Right atrium auricular region (tissue), 2 donors: ENCODE data around the gene DZIP1. TPM values are rescaled to one million over a fixed set of nuclear protein-coding genes. Genes with fewer than 3 reads are reported as not detected.

Source experiments
- DNase-seq: peaks from one replicate; pipeline ENCODE4 v3.0.0-alpha.2; 2019; ENCODE audit warnings: low spot score
- H3K27ac ChIP-seq, 2 donors: fragments of 200-600 bp; sonication (generic); 1 replicate in 1 of 2; 2 replicates in 1 of 2; pipeline ENCODE4 v1.5.1; 2016 to 2019
- H3K27me3 ChIP-seq, 2 donors: fragments of 200-600 bp; sonication (generic); one replicate each; pipeline versions ENCODE4 v1.5.1 to v1.6.0; 2017 to 2019
- H3K36me3 ChIP-seq: fragments of 200-600 bp; sonication (generic); one replicate; pipeline ENCODE4 v1.5.1; 2016
- H3K4me1 ChIP-seq, 2 donors: fragments of 200-600 bp; sonication (generic); one replicate each; pipeline versions ENCODE4 v1.5.1 to v1.6.0; 2017 to 2019
- H3K4me3 ChIP-seq, 2 donors: fragments of 200-600 bp; sonication (generic); 1 replicate in 1 of 2; 2 replicates in 1 of 2; pipeline ENCODE4 v1.5.1; 2017 to 2019; ENCODE audit warnings: mild to moderate bottlenecking in 1 of 2, moderate library complexity in 1 of 2
- H3K9me3 ChIP-seq, 2 donors: fragments of 200-600 bp; sonication (generic); one replicate each; pipeline ENCODE4 v1.5.1; 2019
- CTCF ChIP-seq, 2 donors: fragments of 200-600 bp; sonication (generic); IDR thresholded peaks; one replicate each; pipeline ENCODE4 v1.5.1; 2019; ENCODE audit warnings: antibody characterized with exemption in 2 of 2
- total RNA-seq, 2 donors: library from RNA; depleted of rRNA; stranded (reverse); fragments of >200 nt; gene quantifications; one replicate each; pipeline ENCODE4 v1.1.0, GENCODE V29; 2016

DZIP1 gene
- total RNA-seq, 2 donors from 2014 or later: 3.9 to 4.9 TPM

- Histone ChIP-seq H3K4me1 (no peaks in the 10 kb centered on the region), H3K27ac (no peak overlapping the region), H3K4me3 (no peak overlapping the region), H3K27me3 (no peaks in the 10 kb centered on the region), H3K9me3 (no peaks in the 10 kb centered on the region), H3K36me3 (no peaks in the 10 kb centered on the region)
- no peak for TF ChIP-seq CTCF (IDR thresholded peaks at IDR 0.05)
- DNase-seq: no peak
These were observed 110.9 kb downstream of the DZIP1 start for GRCh38 chr13:95533545-95534160.

- Histone ChIP-seq H3K27ac (no peak overlapping the region), H3K36me3 (no peaks in the 10 kb centered on the region), H3K4me3 (no peak overlapping the region), H3K9me3 (no peaks in the 10 kb centered on the region), H3K4me1 (no peaks in the 10 kb centered on the region), H3K27me3 (no peaks in the 10 kb centered on the region)
- no peak for DNase-seq
- no peak for TF ChIP-seq CTCF (IDR thresholded peaks at IDR 0.05)
These were observed 114.3 kb downstream of the DZIP1 start for GRCh38 chr13:95530178-95530577.

Other genes starting within 250 kb of the DZIP1 start
- 1 to 10 TPM in 1 of 2 donors, not detected in 1; 1.1 TPM for gene CLDN10, start 92.0 kb downstream of the DZIP1 start, total RNA-seq
- 10 to 100 TPM; 32.6 to 37.7 TPM for gene DNAJC3, start 32.4 kb upstream of the DZIP1 start, total RNA-seq